Measurements from ENCODE around the gene CALHM3.

- TF ChIP-seq POLR2AphosphoS5 (IDR thresholded peaks at IDR 0.05; ENCODE audit: low read depth, low read length), result no peak
- no peak for TF ChIP-seq POLR2A (IDR thresholded peaks at IDR 0.05; ENCODE audit: low read depth, low read length)
- no peak for TF ChIP-seq TAF1 (IDR thresholded peaks at IDR 0.05; ENCODE audit: borderline replicate concordance, low read depth, low read length)
Measured at GRCh38 chr10:103507235-103508191, 28.5 kb upstream of the CALHM3 start.

Measured in GM12892 (cell line).